GM23248 (cell line): ENCODE results near the gene USF3.

Experiments used
- EZH2 ChIP-seq: fragments of 200-600 bp; sonication (generic); IDR thresholded peaks from 2 replicates; pipeline ENCODE4 v1.6.1; 2018; ENCODE audit warnings: antibody characterized with exemption, mild to moderate bottlenecking; ENCODE audit not compliant: insufficient read depth, poor library complexity, severe bottlenecking
- EZH2phosphoT487 ChIP-seq: fragments of 200-600 bp; sonication (generic); IDR thresholded peaks from 2 replicates; pipeline ENCODE4 v1.6.1; 2018; ENCODE audit warnings: antibody characterized with exemption, moderate library complexity, mild to moderate bottlenecking, low read depth; ENCODE audit not compliant: insufficient read depth

DNA sequence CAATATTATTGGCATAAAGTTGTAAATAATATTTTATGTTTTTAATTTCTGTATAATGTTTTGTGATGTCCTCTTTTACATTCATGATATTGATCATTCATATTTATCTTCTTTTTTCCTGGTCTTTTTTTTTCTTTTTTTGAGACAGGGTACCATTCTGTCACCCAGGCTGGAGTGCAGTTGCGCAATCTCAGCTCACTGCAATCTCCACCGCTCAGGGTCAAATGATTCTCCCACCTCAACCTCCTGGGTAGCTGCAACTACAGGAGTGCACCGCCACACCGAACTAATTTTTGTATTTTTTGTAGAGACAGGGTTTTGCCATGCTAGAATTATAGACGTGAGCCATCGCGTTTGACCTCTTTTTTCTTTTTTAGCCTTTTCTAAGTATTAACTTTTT lies 52.9 kb downstream of the USF3 start:
- no peak for TF ChIP-seq EZH2
- TF ChIP-seq EZH2phosphoT487: no peak
